Brain microvascular endothelial cell (primary cell): ENCODE measurements around the gene ZSWIM8.

Experiments
- DNase-seq: peaks from one replicate; pipeline ENCODE4 v3.0.0-alpha.2; 2020
- H3K27ac ChIP-seq: fragments of 250-450 bp; sonication (Bioruptor Pico); 2 replicates; pipeline ENCODE4 v1.5.1; 2020; ENCODE audit warnings: mild to moderate bottlenecking, moderate library complexity
- H3K27me3 ChIP-seq: fragments of 250-450 bp; sonication (Bioruptor Pico); replicated peaks from 2 replicates; pipeline ENCODE4 v1.5.1; 2020; ENCODE audit warnings: mild to moderate bottlenecking
- H3K36me3 ChIP-seq: fragments of 250-450 bp; sonication (Bioruptor Pico); replicated peaks from 2 replicates; pipeline ENCODE4 v1.5.1; 2020; ENCODE audit warnings: mild to moderate bottlenecking
- H3K4me3 ChIP-seq: 2 replicates; pipeline ENCODE4 v1.5.1; 2011; ENCODE audit warnings: low read depth, mild to moderate bottlenecking, control low read depth, low read length, moderate library complexity
- in situ Hi-C: cut with HindIII; loops from 2 replicates; pipeline ENCODE4 v1.10.0; 2017; ENCODE audit warnings: low sequenced_read_pairs, low pct_ligation_motif_present
- TF ChIP-seq, protein P1 (sequence below): IDR thresholded peaks from 2 replicates; pipeline ENCODE4 v1.5.1; 2011; ENCODE audit warnings: low read depth, mild to moderate bottlenecking, moderate library complexity, low read length, control low read depth, inconsistent platforms; ENCODE audit errors: missing control alignments

Gene ZSWIM8

DNA sequence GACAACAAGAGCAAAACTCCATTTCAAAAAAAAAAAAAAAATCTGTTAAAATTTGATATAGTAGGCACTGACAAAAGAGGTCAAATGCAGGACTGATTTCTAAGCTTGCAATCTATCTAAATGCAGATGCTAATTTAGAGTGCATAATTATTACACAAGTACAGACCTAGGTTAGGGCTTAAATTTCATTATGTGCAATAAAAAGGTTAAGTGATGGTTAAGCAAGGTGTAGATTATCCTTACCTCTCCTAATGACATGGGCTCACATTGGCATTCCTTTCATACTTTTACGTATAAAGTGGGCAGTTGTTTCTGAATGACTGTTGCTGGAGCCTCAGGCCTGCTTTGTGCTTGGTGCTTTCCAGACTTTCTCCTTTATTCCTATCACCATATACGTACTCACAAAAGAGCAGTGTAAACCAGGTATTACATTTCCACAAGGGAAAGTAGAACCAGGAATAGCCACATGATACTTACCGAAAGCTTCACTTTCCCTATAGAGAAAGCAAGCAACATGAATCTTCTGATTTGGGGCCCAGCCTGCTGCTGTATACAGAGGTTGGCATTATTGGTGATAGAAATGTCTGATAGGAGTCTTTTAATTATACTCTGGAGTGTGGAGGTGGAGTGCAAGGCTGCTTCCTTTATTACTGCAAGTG lies 5.7 kb upstream of the ZSWIM8 start:
- peaks cover 13% of the 10 kb centered on the region for H3K36me3 ChIP-seq
- H3K4me3 ChIP-seq, result no peak overlapping the region
- no peaks in the 10 kb centered on the region for H3K27me3 ChIP-seq
- DNase-seq, result no peak
- in situ Hi-C loops, result no loop called here
- TF ChIP-seq, protein P1, sequence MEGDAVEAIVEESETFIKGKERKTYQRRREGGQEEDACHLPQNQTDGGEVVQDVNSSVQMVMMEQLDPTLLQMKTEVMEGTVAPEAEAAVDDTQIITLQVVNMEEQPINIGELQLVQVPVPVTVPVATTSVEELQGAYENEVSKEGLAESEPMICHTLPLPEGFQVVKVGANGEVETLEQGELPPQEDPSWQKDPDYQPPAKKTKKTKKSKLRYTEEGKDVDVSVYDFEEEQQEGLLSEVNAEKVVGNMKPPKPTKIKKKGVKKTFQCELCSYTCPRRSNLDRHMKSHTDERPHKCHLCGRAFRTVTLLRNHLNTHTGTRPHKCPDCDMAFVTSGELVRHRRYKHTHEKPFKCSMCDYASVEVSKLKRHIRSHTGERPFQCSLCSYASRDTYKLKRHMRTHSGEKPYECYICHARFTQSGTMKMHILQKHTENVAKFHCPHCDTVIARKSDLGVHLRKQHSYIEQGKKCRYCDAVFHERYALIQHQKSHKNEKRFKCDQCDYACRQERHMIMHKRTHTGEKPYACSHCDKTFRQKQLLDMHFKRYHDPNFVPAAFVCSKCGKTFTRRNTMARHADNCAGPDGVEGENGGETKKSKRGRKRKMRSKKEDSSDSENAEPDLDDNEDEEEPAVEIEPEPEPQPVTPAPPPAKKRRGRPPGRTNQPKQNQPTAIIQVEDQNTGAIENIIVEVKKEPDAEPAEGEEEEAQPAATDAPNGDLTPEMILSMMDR, result no peak
- H3K27ac ChIP-seq, result no peak overlapping the region

DNA sequence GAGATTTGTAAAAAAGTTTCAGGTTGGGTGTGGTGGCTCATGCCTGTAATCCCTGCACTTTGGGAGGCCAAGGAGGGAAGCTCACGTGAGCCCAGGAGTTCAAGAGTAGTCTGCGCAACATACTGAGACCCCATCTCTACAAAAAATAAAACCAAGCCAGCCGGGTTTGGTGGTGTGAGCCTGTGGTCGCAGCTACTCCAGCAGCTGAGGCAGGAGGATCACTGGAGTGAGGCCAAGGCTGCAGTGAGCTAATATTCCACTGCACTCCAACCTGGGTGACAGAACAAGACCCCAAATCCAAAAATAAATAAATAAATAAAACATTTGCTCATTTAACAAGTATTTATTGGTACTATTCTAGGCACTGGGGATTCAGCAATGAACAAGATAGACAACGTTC lies 5.1 kb upstream of the ZSWIM8 start:
- in situ Hi-C loops, result no loop called here
- Histone ChIP-seq H3K27ac (no peak overlapping the region), H3K4me3 (no peak overlapping the region), H3K36me3 (peaks cover 12% of the 10 kb centered on the region), H3K27me3 (no peaks in the 10 kb centered on the region)
- TF ChIP-seq, protein P1, result no peak
- DNase-seq, result no peak

DNA sequence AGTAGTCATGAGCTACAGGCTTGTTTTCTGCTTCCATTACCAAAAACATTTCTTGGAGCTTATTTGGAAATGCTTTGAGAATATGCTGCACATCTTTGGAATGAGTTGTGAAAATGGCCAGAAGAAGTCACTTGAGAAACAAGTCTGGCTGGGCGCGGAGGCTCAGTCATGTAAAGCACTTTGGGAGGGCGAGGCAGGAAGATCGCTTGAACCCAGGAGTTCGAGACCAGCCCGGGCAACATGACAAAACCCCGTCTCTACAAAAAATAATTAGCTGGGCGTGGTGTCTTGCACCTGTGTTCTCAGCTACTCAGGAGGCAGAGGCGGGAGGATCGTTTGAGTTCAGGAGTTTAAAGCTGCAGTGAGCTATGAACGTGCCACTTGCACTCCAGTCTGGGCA lies 4.4 kb upstream of the ZSWIM8 start:
- peak overlapping the region; percentile 91 for H3K4me3 ChIP-seq
- in situ Hi-C loops, result no loop called here
- TF ChIP-seq, protein P1, result no peak
- DNase-seq, result no peak
- peaks cover 8% of the 10 kb centered on the region for H3K36me3 ChIP-seq
- no peak overlapping the region for H3K27ac ChIP-seq
- no peaks in the 10 kb centered on the region for H3K27me3 ChIP-seq

DNA sequence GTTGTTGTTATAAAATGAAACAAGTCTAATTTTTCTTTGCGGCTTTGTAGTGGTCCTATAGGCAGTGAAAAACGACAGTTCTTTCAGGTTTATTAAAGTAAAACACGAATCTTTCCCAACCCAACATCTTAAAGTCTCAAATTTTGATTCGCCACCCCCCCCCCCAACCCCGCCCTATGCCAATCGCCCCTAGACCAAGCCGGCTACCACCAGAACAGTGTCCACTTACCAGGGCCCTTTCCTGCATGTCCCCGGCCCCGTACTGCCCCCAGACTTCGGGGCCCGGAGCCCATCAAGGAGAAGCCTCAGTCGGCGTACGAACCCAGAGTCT lies 3.9 kb upstream of the ZSWIM8 start:
- peaks cover 8% of the 10 kb centered on the region for H3K36me3 ChIP-seq
- in situ Hi-C loops, result no loop called here
- no peaks in the 10 kb centered on the region for H3K27me3 ChIP-seq
- DNase-seq, result no peak
- peak overlapping the region; percentile 91 for H3K4me3 ChIP-seq
- peak overlapping the region; percentile 57 for H3K27ac ChIP-seq
- TF ChIP-seq, protein P1, result no peak

DNA sequence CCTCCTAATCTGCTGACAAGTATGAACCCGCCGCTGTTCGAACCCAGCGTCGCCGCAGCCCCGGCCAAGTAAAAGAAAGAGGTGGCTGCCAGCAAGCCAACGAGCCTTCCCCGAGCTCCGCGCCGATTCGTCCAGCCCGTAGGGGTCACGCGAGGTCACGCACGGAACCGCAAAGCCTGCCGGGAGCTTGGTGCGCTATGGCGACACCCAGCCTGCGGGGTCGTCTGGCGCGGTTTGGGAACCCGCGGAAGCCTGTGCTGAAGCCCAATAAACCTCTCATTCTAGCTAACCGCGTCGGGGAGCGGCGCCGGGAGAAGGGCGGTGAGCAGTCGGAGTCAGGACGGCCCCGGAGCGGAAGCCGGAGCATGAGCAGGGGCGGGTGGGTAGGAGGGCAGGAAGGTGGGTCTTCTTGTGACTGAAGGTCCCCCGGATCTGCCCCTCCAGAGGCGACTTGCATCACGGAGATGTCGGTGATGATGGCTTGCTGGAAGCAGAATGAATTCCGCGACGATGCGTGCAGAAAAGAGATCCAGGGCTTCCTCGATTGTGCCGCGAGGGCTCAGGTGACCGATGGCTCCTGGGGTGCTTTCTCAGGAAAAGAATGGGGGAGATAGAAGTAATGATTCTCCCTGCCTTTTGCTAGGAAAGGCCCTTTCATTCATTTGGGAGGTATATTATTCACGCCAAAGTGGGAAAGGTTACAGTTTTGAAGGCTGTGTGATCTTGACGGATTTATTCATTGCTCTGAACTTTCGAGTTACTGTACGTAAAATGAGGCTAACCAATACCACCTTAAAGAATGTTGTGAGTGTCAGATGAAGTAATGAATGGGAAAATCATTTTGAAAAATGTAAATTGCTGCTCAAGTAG lies 3.3 kb upstream of the ZSWIM8 start, which contains the start of gene CHCHD1:
Gene CHCHD1 (plus strand): TSS at position 170 of the 870 bp plus-strand sequence. CDS start 28 bp downstream, at position 198.
- DNase-seq, result peak; percentile 84
- TF ChIP-seq, protein P1, result no peak
- peaks cover 8% of the 10 kb centered on the region for H3K36me3 ChIP-seq
- peak within 1 kb of the TSS; percentile 91 for H3K4me3 ChIP-seq
- in situ Hi-C loops, result no loop called here
- peak within 1 kb of the TSS; percentile 57 for H3K27ac ChIP-seq
- no peaks in the 10 kb centered on the region for H3K27me3 ChIP-seq
